ENCODE results near the gene TMED9. TPM values are rescaled to one million over a fixed set of nuclear protein-coding genes. Genes with fewer than 3 reads are reported as not detected.
A peak's percentile ranks its signal among the peaks of the same experiment; 100 is the strongest.

TMED9 gene
- total RNA-seq, 1 donor from 2014 or later = 112 TPM

- DNase-seq (ENCODE audit: low read depth in 2 of 2) = peak; percentile 46 to 70
These were observed 13.7 kb upstream of the TMED9 start for GRCh38 chr5:177578316-177578715.

GRCh38 chr5:177588413-177588909 is 3.5 kb upstream of the TMED9 start:
- DNase-seq (ENCODE audit: low read depth in 2 of 2) = no peak

- no peak for DNase-seq (ENCODE audit: low read depth in 2 of 2)
These were observed 1.6 kb upstream of the TMED9 start for GRCh38 chr5:177590406-177590805.

- no peak for DNase-seq (ENCODE audit: low read depth in 2 of 2)
These were observed 353 bp upstream of the TMED9 start for GRCh38 chr5:177591690-177592009.

GRCh38 chr5:177592905-177593304 is 902 bp downstream of the TMED9 start:
- DNase-seq (ENCODE audit: low read depth in 2 of 2) = no peak

GRCh38 chr5:177593511-177593910 is 1.5 kb downstream of the TMED9 start:
- DNase-seq (ENCODE audit: low read depth in 2 of 2) = no peak

- DNase-seq (ENCODE audit: low read depth in 2 of 2) = no peak
These were observed 2.1 kb downstream of the TMED9 start for GRCh38 chr5:177594071-177594470.

GRCh38 chr5:177595026-177595585 is 3.1 kb downstream of the TMED9 start:
- no peak for DNase-seq (ENCODE audit: low read depth in 2 of 2)

- DNase-seq (ENCODE audit: low read depth in 2 of 2) = no peak
These were observed 4.2 kb downstream of the TMED9 start for GRCh38 chr5:177595991-177596774.

- DNase-seq (ENCODE audit: low read depth in 2 of 2) = no peak
These were observed 4.8 kb downstream of the TMED9 start for GRCh38 chr5:177596775-177597238.

GRCh38 chr5:177598477-177598876 is 6.5 kb downstream of the TMED9 start:
- DNase-seq (ENCODE audit: low read depth in 2 of 2) = peak in 1 of 2 donors; percentile 43

GRCh38 chr5:177599731-177600507 is 7.9 kb downstream of the TMED9 start, which contains the start of gene B4GALT7:
Gene B4GALT7 (plus strand): TSS chr5:177600132. CDS start chr5:177600211, 79 bp downstream.
- DNase-seq (ENCODE audit: low read depth in 2 of 2) = peak; percentile 33 to 85

- DNase-seq (ENCODE audit: low read depth in 2 of 2) = peak in 1 of 2 donors; percentile 63
These were observed 8.6 kb downstream of the TMED9 start for GRCh38 chr5:177600508-177601018.

- DNase-seq (ENCODE audit: low read depth in 2 of 2) = no peak
These were observed 9.1 kb downstream of the TMED9 start for GRCh38 chr5:177601126-177601525.

- DNase-seq (ENCODE audit: low read depth in 2 of 2) = peak in 1 of 2 donors; percentile 17
These were observed 9.8 kb downstream of the TMED9 start for GRCh38 chr5:177601577-177602457.

- no peak for DNase-seq (ENCODE audit: low read depth in 2 of 2)
These were observed 10.4 kb downstream of the TMED9 start for GRCh38 chr5:177602458-177602830.

GRCh38 chr5:177603631-177604030 is 11.6 kb downstream of the TMED9 start:
- no peak for DNase-seq (ENCODE audit: low read depth in 2 of 2)

GRCh38 chr5:177604116-177604521 is 12.1 kb downstream of the TMED9 start:
- DNase-seq (ENCODE audit: low read depth in 2 of 2) = no peak

- no peak for DNase-seq (ENCODE audit: low read depth in 2 of 2)
These were observed 12.7 kb downstream of the TMED9 start for GRCh38 chr5:177604656-177605055.

GRCh38 chr5:177605078-177605477 is 13.1 kb downstream of the TMED9 start:
- no peak for DNase-seq (ENCODE audit: low read depth in 2 of 2)

GRCh38 chr5:177605667-177606066 is 13.7 kb downstream of the TMED9 start:
- DNase-seq (ENCODE audit: low read depth in 2 of 2) = no peak
